Measurements from ENCODE around the gene ZNF563. TPM values are rescaled to one million over a fixed set of nuclear protein-coding genes. Genes with fewer than 3 reads are reported as not detected.

Gene ZNF563
- total and polyA plus RNA-seq, 10 of the 15 experiments (the other 5 are each of a cell fraction or from before 2014, with no cell fraction given) = 1.7 to 6.4 (median 2.8) TPM

DNA sequence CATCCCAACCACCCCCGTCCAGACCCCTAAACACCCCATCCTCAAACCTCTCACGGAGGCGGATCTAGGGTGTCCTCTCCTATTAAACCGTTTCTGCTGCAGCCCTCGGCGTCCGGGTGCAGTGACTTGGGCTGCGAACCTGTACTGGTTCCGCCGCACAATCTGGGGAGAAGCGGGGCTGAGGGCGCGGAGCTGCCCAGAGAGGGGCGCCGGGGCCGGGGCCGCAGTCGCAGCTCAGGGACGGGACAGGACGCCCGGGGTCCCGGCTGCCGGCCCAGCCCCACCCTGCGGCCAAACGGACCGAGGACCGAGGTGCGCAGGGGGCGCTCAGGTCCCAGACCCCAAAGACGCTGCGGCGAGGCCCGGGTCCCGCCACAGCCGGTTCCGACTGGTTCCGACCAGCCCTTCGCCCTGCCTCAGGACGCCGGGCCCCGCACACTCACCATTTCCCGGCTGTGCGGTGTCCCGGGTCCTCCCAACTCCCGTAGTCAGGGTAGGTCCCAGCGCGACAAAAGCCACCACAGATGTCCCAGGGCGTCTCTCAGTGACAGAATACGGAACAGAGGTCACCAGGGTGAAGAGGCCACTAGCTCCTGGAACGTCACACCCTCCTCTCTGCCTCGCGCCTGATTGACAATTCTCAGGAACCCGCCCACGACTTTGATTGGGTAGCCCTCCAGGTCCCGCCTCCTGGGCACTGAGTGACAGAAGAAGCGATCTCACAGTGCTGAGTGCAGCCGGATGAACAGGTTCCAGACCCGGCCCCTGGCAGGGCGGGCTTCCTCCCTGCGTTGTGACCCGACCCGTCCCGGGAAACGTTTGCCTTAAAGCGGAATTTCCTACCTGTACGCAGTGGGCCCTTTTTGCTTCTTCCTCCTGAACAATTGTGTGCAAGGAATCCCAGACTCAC lies 38.9 kb downstream of the ZNF563 start, which contains the start of gene ZNF44 (continued):
- TF ChIP-seq, protein P1, sequence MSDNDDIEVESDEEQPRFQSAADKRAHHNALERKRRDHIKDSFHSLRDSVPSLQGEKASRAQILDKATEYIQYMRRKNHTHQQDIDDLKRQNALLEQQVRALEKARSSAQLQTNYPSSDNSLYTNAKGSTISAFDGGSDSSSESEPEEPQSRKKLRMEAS (IDR thresholded peaks at IDR 0.05; ENCODE audit: low read depth, low read length) = no peak
- TF ChIP-seq RBBP5 (conservative IDR thresholded peaks at IDR 0.05) = no peak
- TF ChIP-seq, protein P2, sequence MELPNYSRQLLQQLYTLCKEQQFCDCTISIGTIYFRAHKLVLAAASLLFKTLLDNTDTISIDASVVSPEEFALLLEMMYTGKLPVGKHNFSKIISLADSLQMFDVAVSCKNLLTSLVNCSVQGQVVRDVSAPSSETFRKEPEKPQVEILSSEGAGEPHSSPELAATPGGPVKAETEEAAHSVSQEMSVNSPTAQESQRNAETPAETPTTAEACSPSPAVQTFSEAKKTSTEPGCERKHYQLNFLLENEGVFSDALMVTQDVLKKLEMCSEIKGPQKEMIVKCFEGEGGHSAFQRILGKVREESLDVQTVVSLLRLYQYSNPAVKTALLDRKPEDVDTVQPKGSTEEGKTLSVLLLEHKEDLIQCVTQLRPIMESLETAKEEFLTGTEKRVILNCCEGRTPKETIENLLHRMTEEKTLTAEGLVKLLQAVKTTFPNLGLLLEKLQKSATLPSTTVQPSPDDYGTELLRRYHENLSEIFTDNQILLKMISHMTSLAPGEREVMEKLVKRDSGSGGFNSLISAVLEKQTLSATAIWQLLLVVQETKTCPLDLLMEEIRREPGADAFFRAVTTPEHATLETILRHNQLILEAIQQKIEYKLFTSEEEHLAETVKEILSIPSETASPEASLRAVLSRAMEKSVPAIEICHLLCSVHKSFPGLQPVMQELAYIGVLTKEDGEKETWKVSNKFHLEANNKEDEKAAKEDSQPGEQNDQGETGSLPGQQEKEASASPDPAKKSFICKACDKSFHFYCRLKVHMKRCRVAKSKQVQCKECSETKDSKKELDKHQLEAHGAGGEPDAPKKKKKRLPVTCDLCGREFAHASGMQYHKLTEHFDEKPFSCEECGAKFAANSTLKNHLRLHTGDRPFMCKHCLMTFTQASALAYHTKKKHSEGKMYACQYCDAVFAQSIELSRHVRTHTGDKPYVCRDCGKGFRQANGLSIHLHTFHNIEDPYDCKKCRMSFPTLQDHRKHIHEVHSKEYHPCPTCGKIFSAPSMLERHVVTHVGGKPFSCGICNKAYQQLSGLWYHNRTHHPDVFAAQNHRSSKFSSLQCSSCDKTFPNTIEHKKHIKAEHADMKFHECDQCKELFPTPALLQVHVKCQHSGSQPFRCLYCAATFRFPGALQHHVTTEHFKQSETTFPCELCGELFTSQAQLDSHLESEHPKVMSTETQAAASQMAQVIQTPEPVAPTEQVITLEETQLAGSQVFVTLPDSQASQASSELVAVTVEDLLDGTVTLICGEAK (IDR thresholded peaks at IDR 0.05; ENCODE audit: borderline replicate concordance) = peak; percentile 89
- TF ChIP-seq SREBF1 (IDR thresholded peaks at IDR 0.05; ENCODE audit: low read length) = no peak
- TF ChIP-seq CHD2 (IDR thresholded peaks at IDR 0.05; ENCODE audit: borderline replicate concordance, low read depth, low read length) = peak; percentile 94
- TF ChIP-seq, protein P3, sequence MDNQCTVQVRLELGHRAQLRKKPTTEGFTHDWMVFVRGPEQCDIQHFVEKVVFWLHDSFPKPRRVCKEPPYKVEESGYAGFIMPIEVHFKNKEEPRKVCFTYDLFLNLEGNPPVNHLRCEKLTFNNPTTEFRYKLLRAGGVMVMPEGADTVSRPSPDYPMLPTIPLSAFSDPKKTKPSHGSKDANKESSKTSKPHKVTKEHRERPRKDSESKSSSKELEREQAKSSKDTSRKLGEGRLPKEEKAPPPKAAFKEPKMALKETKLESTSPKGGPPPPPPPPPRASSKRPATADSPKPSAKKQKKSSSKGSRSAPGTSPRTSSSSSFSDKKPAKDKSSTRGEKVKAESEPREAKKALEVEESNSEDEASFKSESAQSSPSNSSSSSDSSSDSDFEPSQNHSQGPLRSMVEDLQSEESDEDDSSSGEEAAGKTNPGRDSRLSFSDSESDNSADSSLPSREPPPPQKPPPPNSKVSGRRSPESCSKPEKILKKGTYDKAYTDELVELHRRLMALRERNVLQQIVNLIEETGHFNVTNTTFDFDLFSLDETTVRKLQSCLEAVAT (IDR thresholded peaks at IDR 0.05) = no peak; the same call in 1 of the 2 replicates
- 0 out of 2 replicates have a peak, but pooled peaks have one; percentile 24 for TF ChIP-seq TCF12 (IDR thresholded peaks at IDR 0.05; ENCODE audit: low read depth, low read length)
- TF ChIP-seq, protein P4, sequence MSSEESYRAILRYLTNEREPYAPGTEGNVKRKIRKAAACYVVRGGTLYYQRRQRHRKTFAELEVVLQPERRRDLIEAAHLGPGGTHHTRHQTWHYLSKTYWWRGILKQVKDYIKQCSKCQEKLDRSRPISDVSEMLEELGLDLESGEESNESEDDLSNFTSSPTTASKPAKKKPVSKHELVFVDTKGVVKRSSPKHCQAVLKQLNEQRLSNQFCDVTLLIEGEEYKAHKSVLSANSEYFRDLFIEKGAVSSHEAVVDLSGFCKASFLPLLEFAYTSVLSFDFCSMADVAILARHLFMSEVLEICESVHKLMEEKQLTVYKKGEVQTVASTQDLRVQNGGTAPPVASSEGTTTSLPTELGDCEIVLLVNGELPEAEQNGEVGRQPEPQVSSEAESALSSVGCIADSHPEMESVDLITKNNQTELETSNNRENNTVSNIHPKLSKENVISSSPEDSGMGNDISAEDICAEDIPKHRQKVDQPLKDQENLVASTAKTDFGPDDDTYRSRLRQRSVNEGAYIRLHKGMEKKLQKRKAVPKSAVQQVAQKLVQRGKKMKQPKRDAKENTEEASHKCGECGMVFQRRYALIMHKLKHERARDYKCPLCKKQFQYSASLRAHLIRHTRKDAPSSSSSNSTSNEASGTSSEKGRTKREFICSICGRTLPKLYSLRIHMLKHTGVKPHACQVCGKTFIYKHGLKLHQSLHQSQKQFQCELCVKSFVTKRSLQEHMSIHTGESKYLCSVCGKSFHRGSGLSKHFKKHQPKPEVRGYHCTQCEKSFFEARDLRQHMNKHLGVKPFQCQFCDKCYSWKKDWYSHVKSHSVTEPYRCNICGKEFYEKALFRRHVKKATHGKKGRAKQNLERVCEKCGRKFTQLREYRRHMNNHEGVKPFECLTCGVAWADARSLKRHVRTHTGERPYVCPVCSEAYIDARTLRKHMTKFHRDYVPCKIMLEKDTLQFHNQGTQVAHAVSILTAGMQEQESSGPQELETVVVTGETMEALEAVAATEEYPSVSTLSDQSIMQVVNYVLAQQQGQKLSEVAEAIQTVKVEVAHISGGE (CRISPR knock-in tag; IDR thresholded peaks at IDR 0.05) = no peak
- TF ChIP-seq SUZ12 (IDR thresholded peaks at IDR 0.05; ENCODE audit: unreplicated experiment) = no peak
- TF ChIP-seq ZSCAN29 (IDR thresholded peaks at IDR 0.05) = no peak
- TF ChIP-seq RB1 (IDR thresholded peaks at IDR 0.05; ENCODE audit: borderline replicate concordance) = 0 out of 2 replicates have a peak, but pooled peaks have one; percentile 22
- TF ChIP-seq BACH1 (IDR thresholded peaks at IDR 0.05; ENCODE audit: borderline replicate concordance) = peak; percentile 77; the same call in 1 of the 2 replicates
- TF ChIP-seq, protein P5, sequence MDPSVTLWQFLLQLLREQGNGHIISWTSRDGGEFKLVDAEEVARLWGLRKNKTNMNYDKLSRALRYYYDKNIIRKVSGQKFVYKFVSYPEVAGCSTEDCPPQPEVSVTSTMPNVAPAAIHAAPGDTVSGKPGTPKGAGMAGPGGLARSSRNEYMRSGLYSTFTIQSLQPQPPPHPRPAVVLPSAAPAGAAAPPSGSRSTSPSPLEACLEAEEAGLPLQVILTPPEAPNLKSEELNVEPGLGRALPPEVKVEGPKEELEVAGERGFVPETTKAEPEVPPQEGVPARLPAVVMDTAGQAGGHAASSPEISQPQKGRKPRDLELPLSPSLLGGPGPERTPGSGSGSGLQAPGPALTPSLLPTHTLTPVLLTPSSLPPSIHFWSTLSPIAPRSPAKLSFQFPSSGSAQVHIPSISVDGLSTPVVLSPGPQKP (IDR thresholded peaks at IDR 0.05; ENCODE audit: low read depth, low read length) = no peak
- no peak for TF ChIP-seq EED (IDR thresholded peaks at IDR 0.05; ENCODE audit: low read depth)
- peak; percentile 42; the same call in 1 of the 2 replicates for TF ChIP-seq NBN (IDR thresholded peaks at IDR 0.05)
- peak; percentile 100 for TF ChIP-seq NFYB (IDR thresholded peaks at IDR 0.05; ENCODE audit: insufficient read depth, low read depth, low read length)
- TF ChIP-seq MTA3 (IDR thresholded peaks at IDR 0.05; ENCODE audit: borderline replicate concordance, low read length) = no peak
- TF ChIP-seq TAF1 (IDR thresholded peaks at IDR 0.05; ENCODE audit: borderline replicate concordance, low read depth, low read length) = peak; percentile 41; the same call in 1 of the 2 replicates
- peak; percentile 15 for TF ChIP-seq HDAC6 (IDR thresholded peaks at IDR 0.05; ENCODE audit: unreplicated experiment)

Measured in GM12878 (cell line).